ENCODE results near the gene METTL2B. TPM values are rescaled to one million over a fixed set of nuclear protein-coding genes. Genes with fewer than 3 reads are reported as not detected.
"Not testable (repeated sequence)": the region's sequence is repeated elsewhere in the genome, so short reads cannot be mapped to it uniquely, and the experiment has no call there.

METTL2B gene
- total and polyA plus RNA-seq, 12 donors = 10.0 to 24.2 (median 19.4) TPM

DNA sequence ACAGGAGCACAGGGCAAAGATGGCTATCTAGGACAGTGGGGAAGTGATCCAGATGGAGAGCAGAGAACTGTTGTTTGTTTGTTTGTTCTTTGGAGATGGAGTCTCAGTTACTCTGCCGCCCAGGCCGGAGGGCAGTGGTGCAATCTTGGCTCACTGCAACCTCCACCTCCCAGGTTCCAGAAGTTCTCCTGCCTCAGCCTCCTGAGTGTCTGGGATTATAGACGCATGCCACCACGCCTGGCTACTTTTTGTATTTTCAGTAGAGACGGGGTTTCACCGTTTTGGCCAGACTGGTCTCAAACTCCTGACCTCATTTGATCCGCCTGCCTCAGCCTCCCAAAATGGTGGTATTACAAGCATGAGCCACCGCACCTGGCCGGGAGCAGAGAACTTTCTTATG, 20.9 kb downstream of the METTL2B start:
- H3K27me3 ChIP-seq = no peaks in the 10 kb centered on the region
- TF ChIP-seq, protein P1, sequence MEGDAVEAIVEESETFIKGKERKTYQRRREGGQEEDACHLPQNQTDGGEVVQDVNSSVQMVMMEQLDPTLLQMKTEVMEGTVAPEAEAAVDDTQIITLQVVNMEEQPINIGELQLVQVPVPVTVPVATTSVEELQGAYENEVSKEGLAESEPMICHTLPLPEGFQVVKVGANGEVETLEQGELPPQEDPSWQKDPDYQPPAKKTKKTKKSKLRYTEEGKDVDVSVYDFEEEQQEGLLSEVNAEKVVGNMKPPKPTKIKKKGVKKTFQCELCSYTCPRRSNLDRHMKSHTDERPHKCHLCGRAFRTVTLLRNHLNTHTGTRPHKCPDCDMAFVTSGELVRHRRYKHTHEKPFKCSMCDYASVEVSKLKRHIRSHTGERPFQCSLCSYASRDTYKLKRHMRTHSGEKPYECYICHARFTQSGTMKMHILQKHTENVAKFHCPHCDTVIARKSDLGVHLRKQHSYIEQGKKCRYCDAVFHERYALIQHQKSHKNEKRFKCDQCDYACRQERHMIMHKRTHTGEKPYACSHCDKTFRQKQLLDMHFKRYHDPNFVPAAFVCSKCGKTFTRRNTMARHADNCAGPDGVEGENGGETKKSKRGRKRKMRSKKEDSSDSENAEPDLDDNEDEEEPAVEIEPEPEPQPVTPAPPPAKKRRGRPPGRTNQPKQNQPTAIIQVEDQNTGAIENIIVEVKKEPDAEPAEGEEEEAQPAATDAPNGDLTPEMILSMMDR (IDR thresholded peaks at IDR 0.05) = no peak
- intact Hi-C loops (cut with DNase I) = no loop called here
- WGBS, 2 donors = 92 to 94% methylated on average over 9 of the region's 9 CpGs
- no peaks in the 10 kb centered on the region for H3K4me1 ChIP-seq
- no peak for ATAC-seq
- peaks cover 0 to 97% (median 17%) of the 10 kb centered on the region in 9 donors for H3K36me3 ChIP-seq
- H3K9me3 ChIP-seq = no peaks in the 10 kb centered on the region
- H3K27ac ChIP-seq = no peak overlapping the region
- DNase-seq = no peak
- no peak overlapping the region for H3K4me3 ChIP-seq

DNA sequence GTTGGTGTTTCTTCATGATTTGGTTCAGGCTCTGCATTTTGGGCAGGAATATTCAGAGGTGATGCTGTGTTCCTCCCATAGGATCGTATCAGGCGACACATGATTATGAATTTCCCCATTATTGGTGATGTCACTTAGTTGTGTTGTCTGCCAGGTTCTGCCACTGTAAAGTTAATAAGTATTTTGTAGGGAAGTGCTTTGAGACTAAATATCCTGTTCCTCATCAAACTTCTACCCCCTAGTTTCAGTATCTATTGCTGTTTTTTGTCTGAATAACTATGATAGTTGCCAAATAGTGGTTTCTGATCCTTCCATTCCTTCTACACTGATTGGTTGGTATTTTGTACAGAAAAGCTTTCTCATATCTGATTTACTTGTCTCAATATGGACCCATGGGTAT, 28.9 kb downstream of the METTL2B start:
- DNase-seq; H3K4me3 ChIP-seq; ATAC-seq; H3K9me3 ChIP-seq; H3K4me1 ChIP-seq; H3K27me3 ChIP-seq; H3K27ac ChIP-seq; intact Hi-C loops (cut with DNase I): not testable (repeated sequence)
- H3K36me3 ChIP-seq = peaks cover 0 to 42% (median 0%) of the 10 kb centered on the region in 9 donors
- 92 to 94% methylated on average over 2 of the region's 2 CpGs for WGBS, 2 donors

DNA sequence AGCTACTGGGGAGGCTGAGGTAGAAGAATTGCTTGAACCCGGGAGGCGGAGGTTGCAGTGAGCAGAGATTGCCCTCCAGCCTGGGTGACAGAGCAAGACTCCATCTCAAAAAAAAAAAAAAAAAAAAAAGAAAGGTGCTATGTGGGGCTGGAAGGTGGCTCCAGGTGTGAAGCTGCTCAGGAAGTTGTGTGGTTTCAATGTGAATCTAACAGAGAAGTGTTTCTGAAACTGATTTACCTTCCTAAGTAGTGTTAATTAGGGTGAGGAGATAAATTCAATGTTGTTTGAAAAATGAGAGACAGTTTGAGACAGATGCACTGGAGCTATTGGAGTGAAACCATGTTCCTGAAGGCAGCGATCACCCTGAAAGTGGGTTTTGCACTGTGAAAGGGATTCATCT, 30.3 kb downstream of the METTL2B start:
- intact Hi-C loops (cut with DNase I); H3K4me1 ChIP-seq; H3K27me3 ChIP-seq; DNase-seq; H3K9me3 ChIP-seq; ATAC-seq; H3K4me3 ChIP-seq; H3K27ac ChIP-seq: not testable (repeated sequence)
- 96 to 97% methylated on average over 3 of the region's 3 CpGs for WGBS, 2 donors
- H3K36me3 ChIP-seq = peaks cover 0 to 28% (median 0%) of the 10 kb centered on the region in 9 donors

DNA sequence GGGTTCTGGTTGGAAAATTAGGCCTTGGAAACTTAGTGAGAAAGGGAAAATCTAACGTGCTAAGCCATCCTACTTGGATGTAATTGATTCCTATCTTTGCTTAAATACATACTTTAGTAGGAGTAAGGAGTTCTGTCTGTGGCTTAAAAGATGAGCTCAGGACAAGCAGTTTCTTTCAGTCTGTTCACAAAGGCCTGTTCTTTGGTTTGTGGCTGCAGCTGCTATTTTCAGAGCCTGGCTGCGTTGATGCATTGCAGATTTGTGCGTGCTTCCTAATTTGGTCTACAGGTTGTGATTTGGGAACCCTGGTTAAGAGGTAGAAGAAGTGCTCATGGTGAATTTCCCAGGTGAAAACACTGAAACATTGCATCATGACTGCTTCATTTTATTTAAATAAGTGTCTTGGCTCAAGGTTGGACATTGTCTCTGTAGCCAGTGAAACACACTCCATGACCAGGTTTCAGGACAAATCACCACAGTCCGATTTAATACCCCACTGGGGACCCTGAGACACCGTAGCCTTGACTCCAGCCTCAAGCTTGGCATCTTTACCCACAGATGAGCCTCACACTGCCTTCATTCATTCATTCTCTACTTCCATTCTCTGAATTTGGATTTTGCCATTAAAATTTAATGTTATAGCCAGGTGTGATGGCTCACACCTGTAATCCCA, 30.9 kb downstream of the METTL2B start:
- peaks cover 0 to 22% (median 0%) of the 10 kb centered on the region in 9 donors for H3K36me3 ChIP-seq
- H3K9me3 ChIP-seq; ATAC-seq; H3K4me1 ChIP-seq; intact Hi-C loops (cut with DNase I); DNase-seq; H3K27ac ChIP-seq; H3K27me3 ChIP-seq; H3K4me3 ChIP-seq: not testable (repeated sequence)
- WGBS, 2 donors = 86 to 87% methylated on average over 5 of the region's 5 CpGs

DNA sequence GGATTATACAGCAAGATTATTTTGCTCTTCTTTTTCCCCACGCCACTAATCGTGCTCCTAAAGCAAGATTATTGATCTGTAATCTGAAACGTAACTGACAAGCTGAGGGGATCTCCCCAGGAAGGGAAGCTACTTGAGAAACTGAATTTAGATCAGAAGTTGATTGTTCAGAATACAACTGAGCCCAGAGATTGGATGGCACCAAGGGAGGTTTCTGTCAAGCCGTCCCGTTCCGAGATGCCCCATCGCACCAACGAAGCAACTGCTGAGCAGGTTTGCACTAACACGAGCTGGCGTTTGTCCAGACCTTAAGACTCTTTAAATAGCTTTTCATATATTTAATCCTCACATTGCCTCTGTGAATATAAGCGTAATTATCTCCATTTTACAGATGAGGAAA, 35.1 kb downstream of the METTL2B start:
- DNase-seq; intact Hi-C loops (cut with DNase I); H3K9me3 ChIP-seq; H3K36me3 ChIP-seq; H3K27ac ChIP-seq; H3K27me3 ChIP-seq; H3K4me3 ChIP-seq; H3K4me1 ChIP-seq; ATAC-seq: not testable (repeated sequence)
- 83 to 85% methylated on average over 11 of the region's 11 CpGs for WGBS, 2 donors

DNA sequence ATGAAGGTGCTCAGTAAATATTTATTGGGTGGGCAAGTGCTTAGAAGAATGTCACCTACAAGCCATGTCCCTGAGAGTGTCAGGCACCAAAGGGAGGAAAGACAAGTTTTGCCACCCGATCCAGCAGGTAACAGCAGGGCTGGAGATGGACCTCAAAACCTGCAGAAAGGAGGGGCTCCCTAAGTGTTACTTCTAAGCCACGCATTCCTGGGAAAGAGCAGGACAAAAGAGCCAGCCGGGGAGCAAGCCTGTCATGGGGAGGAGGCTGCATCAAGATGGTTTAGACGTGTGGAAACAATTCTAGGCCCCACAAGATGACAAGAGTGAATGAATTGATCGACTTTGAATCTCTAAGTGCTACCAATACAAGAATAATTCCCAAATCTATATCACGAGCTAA, 38.7 kb downstream of the METTL2B start:
- H3K4me3 ChIP-seq; ATAC-seq; H3K27ac ChIP-seq; H3K4me1 ChIP-seq; H3K36me3 ChIP-seq; H3K9me3 ChIP-seq; DNase-seq; H3K27me3 ChIP-seq; intact Hi-C loops (cut with DNase I): not testable (repeated sequence)
- 66 to 74% methylated on average over 6 of the region's 6 CpGs for WGBS, 2 donors

DNA sequence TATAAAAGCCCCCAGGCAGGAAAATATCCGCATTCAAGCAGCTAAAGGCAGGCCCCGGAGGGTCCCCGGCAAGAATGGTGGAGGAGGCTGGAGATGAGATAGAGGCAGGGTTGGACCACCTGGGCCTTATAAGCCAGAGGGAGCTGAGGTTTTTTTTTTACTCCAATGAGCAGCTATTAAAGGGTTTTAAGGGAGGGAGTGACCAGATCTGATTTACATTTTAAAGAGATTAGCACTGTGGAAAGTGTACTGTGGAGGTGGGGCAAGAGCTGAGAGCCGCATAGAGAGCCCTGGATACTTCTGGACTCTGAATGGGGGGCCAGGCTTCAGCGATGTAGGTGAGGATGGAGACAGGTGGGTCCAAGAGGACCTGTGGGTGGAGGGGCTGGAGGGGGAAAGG, 40.5 kb downstream of the METTL2B start:
- H3K36me3 ChIP-seq; ATAC-seq; H3K4me1 ChIP-seq; H3K27ac ChIP-seq; H3K27me3 ChIP-seq; intact Hi-C loops (cut with DNase I); H3K4me3 ChIP-seq; H3K9me3 ChIP-seq; DNase-seq: not testable (repeated sequence)
- WGBS, 2 donors = 64 to 82% methylated on average over 5 of the region's 5 CpGs

DNA sequence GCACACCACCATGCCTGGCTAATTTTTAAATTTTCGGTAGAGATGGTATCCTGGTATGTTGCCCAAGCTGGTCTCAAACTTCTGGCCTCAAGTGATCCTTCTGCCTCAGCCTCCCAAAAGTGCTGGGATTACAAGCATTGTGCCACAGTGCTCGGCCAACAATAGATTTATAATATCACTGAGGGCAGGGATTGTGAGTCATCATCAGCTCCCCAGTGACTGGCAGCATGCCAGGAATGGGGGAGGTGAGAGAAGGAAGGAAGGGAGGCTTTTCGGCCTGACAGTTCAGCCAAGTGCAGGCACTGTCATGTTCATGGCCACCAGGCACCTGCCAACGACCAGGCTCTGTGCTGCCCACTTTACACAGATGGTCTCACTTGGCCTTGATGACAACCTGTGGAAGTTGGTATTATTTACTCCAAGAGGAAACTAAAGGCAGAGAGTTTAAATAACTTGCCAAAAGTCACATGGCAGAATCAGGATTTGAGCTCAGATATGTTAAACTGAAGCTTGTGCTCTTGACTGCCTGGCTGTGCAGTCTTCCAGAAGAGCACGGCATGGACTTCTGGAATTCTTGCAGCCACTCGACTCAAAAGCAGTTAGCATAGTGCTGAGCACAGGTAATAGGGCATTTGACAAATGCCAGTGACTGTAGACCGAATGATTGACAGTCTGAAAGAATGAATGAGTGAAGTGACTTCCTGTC, 46.8 kb downstream of the METTL2B start:
- H3K4me3 ChIP-seq; H3K36me3 ChIP-seq; intact Hi-C loops (cut with DNase I); H3K27me3 ChIP-seq; H3K9me3 ChIP-seq: not testable (repeated sequence)
- WGBS, 2 donors = 19 to 25% methylated on average over 5 of the region's 7 CpGs
- ATAC-seq (peak; percentile 76 to 87 (median 82)), DNase-seq (peak; percentile 74 to 78)
- Histone ChIP-seq H3K27ac (peak overlapping the region in 5 of 10 donors; percentile 10 to 52 (median 31)), H3K4me1 (peaks cover 0 to 24% (median 7%) of the 10 kb centered on the region in 9 donors)

DNA sequence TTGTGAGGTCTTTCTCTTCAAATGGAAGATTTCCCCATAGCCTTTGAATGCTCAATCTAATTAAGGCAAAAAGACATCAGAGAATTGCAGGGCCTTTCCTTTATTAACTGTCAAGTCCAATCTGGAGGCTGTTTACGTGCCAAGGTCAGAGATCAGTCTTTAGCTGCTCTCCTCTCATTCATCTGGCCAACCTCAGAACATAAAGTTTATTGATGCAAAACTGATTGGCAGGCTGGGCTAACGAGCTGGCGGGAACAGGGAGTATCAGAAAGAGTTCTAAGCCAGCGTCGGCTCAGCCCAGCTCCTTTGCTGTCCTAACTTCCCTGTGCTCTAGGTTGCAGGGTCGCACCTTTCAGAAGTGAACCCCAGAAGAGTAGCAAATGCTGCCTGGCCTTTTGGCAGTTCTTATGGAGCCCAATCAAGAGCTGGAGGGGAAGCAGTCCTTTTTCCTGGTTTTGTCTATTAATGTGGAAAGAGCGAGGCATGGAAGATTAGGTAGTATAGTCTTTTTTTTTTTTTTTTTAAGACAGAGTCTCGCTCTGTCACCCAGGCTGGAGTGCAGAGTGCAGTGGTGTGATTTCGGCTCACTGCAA, 47.5 kb downstream of the METTL2B start:
- WGBS, 2 donors = 58 to 60% methylated on average over 9 of the region's 9 CpGs
- peak in 1 of 8 donors; percentile 4 for ATAC-seq
- H3K27ac ChIP-seq = peak overlapping the region in 5 of 10 donors; percentile 10 to 52 (median 31)

DNA sequence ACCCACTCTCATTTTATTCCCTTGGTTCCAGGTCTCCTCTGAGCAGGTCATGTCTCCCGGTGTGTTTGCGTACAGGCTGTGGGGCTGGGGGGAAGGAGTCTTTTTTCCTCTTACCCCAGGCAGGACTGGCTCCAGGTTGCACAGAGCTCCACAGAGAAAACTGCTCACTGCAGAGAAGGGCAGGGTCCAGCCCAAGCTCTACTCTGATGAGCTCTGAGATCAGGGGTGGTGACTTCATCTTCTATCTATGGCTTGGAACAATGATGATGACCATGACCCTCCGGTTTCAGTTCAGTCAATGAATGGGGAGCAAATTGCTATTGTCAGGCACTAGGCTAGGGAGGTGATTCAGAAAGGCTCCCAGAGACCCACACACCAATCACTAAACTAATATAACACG, 49.0 kb downstream of the METTL2B start:
- 56 to 73% methylated on average over 4 of the region's 4 CpGs for WGBS, 2 donors
- H3K27me3 ChIP-seq; H3K4me3 ChIP-seq; H3K36me3 ChIP-seq; DNase-seq; intact Hi-C loops (cut with DNase I); H3K9me3 ChIP-seq: not testable (repeated sequence)
- peak overlapping the region in 1 of 10 donors; percentile 9 for H3K27ac ChIP-seq
- peaks cover 0 to 33% (median 13%) of the 10 kb centered on the region in 9 donors for H3K4me1 ChIP-seq
- ATAC-seq = peak in 5 of 8 donors; percentile 19 to 63 (median 43)

More for the DNA sequence above, 47.5 kb downstream of the METTL2B start:
- H3K36me3 ChIP-seq; H3K9me3 ChIP-seq; H3K27me3 ChIP-seq; DNase-seq; H3K4me3 ChIP-seq; intact Hi-C loops (cut with DNase I): not testable (repeated sequence)
- peaks cover 0 to 24% (median 7%) of the 10 kb centered on the region in 9 donors for H3K4me1 ChIP-seq

All from heart right ventricle (tissue), 16 donors.